ENCODE results near the gene ZNF710.

Gene ZNF710

GRCh38 chr15:90063770-90064247 lies 62.7 kb downstream of the ZNF710 start:
- Histone ChIP-seq H2AFZ (ENCODE audit: insufficient read depth, low read length, poor library complexity) (no peak overlapping the region), H2AK5ac (ENCODE audit: low read length) (no peak overlapping the region), H3K9ac (ENCODE audit: low read length) (no peak overlapping the region), H3K4me3 (ENCODE audit: low read depth, low read length) (no peak overlapping the region), H3K4ac (ENCODE audit: low read depth, low read length) (no peak overlapping the region), H4K91ac (ENCODE audit: low read depth, low read length) (no peak overlapping the region), H3K18ac (ENCODE audit: low read length) (no peak overlapping the region), H4K8ac (ENCODE audit: low read depth, low read length) (no peak overlapping the region), H3K27ac (ENCODE audit: low read depth, low read length) (no peak overlapping the region), H2BK5ac (ENCODE audit: low read depth, low read length, poor library complexity) (no peak overlapping the region), H3K23ac (ENCODE audit: low read length) (no peak overlapping the region), H3K4me1 (ENCODE audit: control insufficient read depth in 1 of 2, insufficient read depth in 2 of 2, low read length in 2 of 2) (peaks cover 16 to 24% of the 10 kb centered on the region in 2 experiments), H3K27me3 (ENCODE audit: insufficient read depth, low read length) (no peaks in the 10 kb centered on the region), H3K4me2 (ENCODE audit: low read length) (no peak overlapping the region), H2BK12ac (ENCODE audit: low read length) (no peak overlapping the region), H3K79me2 (ENCODE audit: control insufficient read depth, insufficient read depth, low read length, poor library complexity) (no peaks in the 10 kb centered on the region), H4K12ac (ENCODE audit: low read depth, low read length) (no peak overlapping the region), H2BK120ac (ENCODE audit: insufficient read depth, low read length, poor library complexity) (no peak overlapping the region), H3K36me3 (ENCODE audit: control insufficient read depth in 1 of 2, insufficient read depth in 2 of 2, low read length in 2 of 2) (peaks cover 8 to 10% of the 10 kb centered on the region in 2 experiments), H3K79me1 (ENCODE audit: low read length) (peaks cover 12% of the 10 kb centered on the region), H3K14ac (ENCODE audit: low read length) (no peak overlapping the region), H3K9me3 (ENCODE audit: insufficient read depth, low read depth, low read length) (peaks cover 3% of the 10 kb centered on the region)
- DNase-seq: peak; percentile 37 to 42
- no CpG with 5 or more reads among the region's 11 CpGs for WGBS (ENCODE audit: extremely low coverage, insufficient coverage, insufficient read length)

- no peaks in the 10 kb centered on the region for H3K79me2 ChIP-seq (ENCODE audit: control insufficient read depth, insufficient read depth, low read length, poor library complexity)
- no peak overlapping the region for H3K27ac ChIP-seq (ENCODE audit: low read depth, low read length)
- H3K23ac ChIP-seq (ENCODE audit: low read length): no peak overlapping the region
- H3K4me2 ChIP-seq (ENCODE audit: low read length): no peak overlapping the region
- H3K18ac ChIP-seq (ENCODE audit: low read length): peak overlapping the region; percentile 19
- H3K4me1 ChIP-seq (ENCODE audit: control insufficient read depth in 1 of 2, insufficient read depth in 2 of 2, low read length in 2 of 2): peaks cover 9 to 12% of the 10 kb centered on the region in 2 experiments
- WGBS (ENCODE audit: extremely low coverage, insufficient coverage, insufficient read length): no CpG with 5 or more reads among the region's 30 CpGs
- H3K9me3 ChIP-seq (ENCODE audit: insufficient read depth, low read depth, low read length): peaks cover 3% of the 10 kb centered on the region
- no peak overlapping the region for H3K14ac ChIP-seq (ENCODE audit: low read length)
- peaks cover 6% of the 10 kb centered on the region for H3K79me1 ChIP-seq (ENCODE audit: low read length)
- no peak overlapping the region for H3K4me3 ChIP-seq (ENCODE audit: low read depth, low read length)
- no peak overlapping the region for H4K8ac ChIP-seq (ENCODE audit: low read depth, low read length)
- no peak overlapping the region for H2AK5ac ChIP-seq (ENCODE audit: low read length)
- H2BK12ac ChIP-seq (ENCODE audit: low read length): no peak overlapping the region
- H2AFZ ChIP-seq (ENCODE audit: insufficient read depth, low read length, poor library complexity): no peak overlapping the region
- no peak for DNase-seq
- no peak overlapping the region for H2BK120ac ChIP-seq (ENCODE audit: insufficient read depth, low read length, poor library complexity)
- no peak overlapping the region for H2BK5ac ChIP-seq (ENCODE audit: low read depth, low read length, poor library complexity)
- no peaks in the 10 kb centered on the region for H3K27me3 ChIP-seq (ENCODE audit: insufficient read depth, low read length)
- H4K91ac ChIP-seq (ENCODE audit: low read depth, low read length): no peak overlapping the region
- peaks cover 8 to 10% of the 10 kb centered on the region in 2 experiments for H3K36me3 ChIP-seq (ENCODE audit: control insufficient read depth in 1 of 2, insufficient read depth in 2 of 2, low read length in 2 of 2)
- no peak overlapping the region for H4K12ac ChIP-seq (ENCODE audit: low read depth, low read length)
- H3K9ac ChIP-seq (ENCODE audit: low read length): no peak overlapping the region
- H3K4ac ChIP-seq (ENCODE audit: low read depth, low read length): no peak overlapping the region
Observed at GRCh38 chr15:90064911-90065681, 64.0 kb downstream of the ZNF710 start.

- Histone ChIP-seq H3K4me3 (ENCODE audit: low read depth, low read length) (no peak overlapping the region), H3K27me3 (ENCODE audit: insufficient read depth, low read length) (no peaks in the 10 kb centered on the region)
- WGBS (ENCODE audit: extremely low coverage, insufficient coverage, insufficient read length): no CpG with 5 or more reads among the region's 7 CpGs
Observed at GRCh38 chr15:90065682-90066049, 64.5 kb downstream of the ZNF710 start.

GRCh38 chr15:90067181-90067952 lies 66.2 kb downstream of the ZNF710 start:
- H3K36me3 ChIP-seq (ENCODE audit: control insufficient read depth in 1 of 2, insufficient read depth in 2 of 2, low read length in 2 of 2): peaks cover 8 to 10% of the 10 kb centered on the region in 2 experiments
- H3K27ac ChIP-seq (ENCODE audit: low read depth, low read length): no peak overlapping the region
- no peak overlapping the region for H2AK5ac ChIP-seq (ENCODE audit: low read length)
- no CpG with 5 or more reads among the region's 55 CpGs for WGBS (ENCODE audit: extremely low coverage, insufficient coverage, insufficient read length)
- H3K14ac ChIP-seq (ENCODE audit: low read length): no peak overlapping the region
- H4K12ac ChIP-seq (ENCODE audit: low read depth, low read length): no peak overlapping the region
- no peak overlapping the region for H3K4me2 ChIP-seq (ENCODE audit: low read length)
- H4K91ac ChIP-seq (ENCODE audit: low read depth, low read length): no peak overlapping the region
- H2AFZ ChIP-seq (ENCODE audit: insufficient read depth, low read length, poor library complexity): no peak overlapping the region
- H3K4ac ChIP-seq (ENCODE audit: low read depth, low read length): no peak overlapping the region
- H3K79me2 ChIP-seq (ENCODE audit: control insufficient read depth, insufficient read depth, low read length, poor library complexity): no peaks in the 10 kb centered on the region
- no peak overlapping the region for H2BK12ac ChIP-seq (ENCODE audit: low read length)
- H2BK5ac ChIP-seq (ENCODE audit: low read depth, low read length, poor library complexity): no peak overlapping the region
- DNase-seq: no peak
- no peak overlapping the region for H3K23ac ChIP-seq (ENCODE audit: low read length)
- no peak overlapping the region for H2BK120ac ChIP-seq (ENCODE audit: insufficient read depth, low read length, poor library complexity)
- no peaks in the 10 kb centered on the region for H3K27me3 ChIP-seq (ENCODE audit: insufficient read depth, low read length)
- peaks cover 3% of the 10 kb centered on the region for H3K9me3 ChIP-seq (ENCODE audit: insufficient read depth, low read depth, low read length)
- H3K4me3 ChIP-seq (ENCODE audit: low read depth, low read length): no peak overlapping the region
- H3K9ac ChIP-seq (ENCODE audit: low read length): no peak overlapping the region
- H4K8ac ChIP-seq (ENCODE audit: low read depth, low read length): no peak overlapping the region
- peaks cover 3 to 6% of the 10 kb centered on the region in 2 experiments for H3K4me1 ChIP-seq (ENCODE audit: control insufficient read depth in 1 of 2, insufficient read depth in 2 of 2, low read length in 2 of 2)
- no peaks in the 10 kb centered on the region for H3K79me1 ChIP-seq (ENCODE audit: low read length)
- no peak overlapping the region for H3K18ac ChIP-seq (ENCODE audit: low read length)

More at GRCh38 chr15:90065682-90066049, 64.5 kb downstream of the ZNF710 start:
- Histone ChIP-seq H3K9me3 (ENCODE audit: insufficient read depth, low read depth, low read length) (peaks cover 3% of the 10 kb centered on the region), H2BK12ac (ENCODE audit: low read length) (no peak overlapping the region), H2AFZ (ENCODE audit: insufficient read depth, low read length, poor library complexity) (no peak overlapping the region), H4K12ac (ENCODE audit: low read depth, low read length) (no peak overlapping the region), H3K36me3 (ENCODE audit: control insufficient read depth in 1 of 2, insufficient read depth in 2 of 2, low read length in 2 of 2) (peaks cover 8 to 10% of the 10 kb centered on the region in 2 experiments), H3K79me2 (ENCODE audit: control insufficient read depth, insufficient read depth, low read length, poor library complexity) (no peaks in the 10 kb centered on the region), H3K27ac (ENCODE audit: low read depth, low read length) (no peak overlapping the region), H3K9ac (ENCODE audit: low read length) (no peak overlapping the region), H4K8ac (ENCODE audit: low read depth, low read length) (no peak overlapping the region), H3K4ac (ENCODE audit: low read depth, low read length) (no peak overlapping the region), H2BK5ac (ENCODE audit: low read depth, low read length, poor library complexity) (no peak overlapping the region), H4K91ac (ENCODE audit: low read depth, low read length) (no peak overlapping the region), H2AK5ac (ENCODE audit: low read length) (no peak overlapping the region), H2BK120ac (ENCODE audit: insufficient read depth, low read length, poor library complexity) (no peak overlapping the region), H3K23ac (ENCODE audit: low read length) (no peak overlapping the region), H3K14ac (ENCODE audit: low read length) (no peak overlapping the region), H3K79me1 (ENCODE audit: low read length) (peaks cover 6% of the 10 kb centered on the region), H3K4me2 (ENCODE audit: low read length) (no peak overlapping the region), H3K18ac (ENCODE audit: low read length) (no peak overlapping the region), H3K4me1 (ENCODE audit: control insufficient read depth in 1 of 2, insufficient read depth in 2 of 2, low read length in 2 of 2) (peaks cover 9 to 12% of the 10 kb centered on the region in 2 experiments)
- DNase-seq: no peak

All from trophoblast cell (in vitro differentiated cells and primary cell).